HG03159 (cell line): ENCODE data around the gene POC1A.

Experiments
- ATAC-seq: cut with Tn5 transposase; IDR thresholded peaks from one replicate; pipeline ENCODE4 v1.9.1; 2021; ENCODE audit warnings: mild to moderate bottlenecking, moderate library complexity; ENCODE audit not compliant: unreplicated experiment

The POC1A gene

DNA sequence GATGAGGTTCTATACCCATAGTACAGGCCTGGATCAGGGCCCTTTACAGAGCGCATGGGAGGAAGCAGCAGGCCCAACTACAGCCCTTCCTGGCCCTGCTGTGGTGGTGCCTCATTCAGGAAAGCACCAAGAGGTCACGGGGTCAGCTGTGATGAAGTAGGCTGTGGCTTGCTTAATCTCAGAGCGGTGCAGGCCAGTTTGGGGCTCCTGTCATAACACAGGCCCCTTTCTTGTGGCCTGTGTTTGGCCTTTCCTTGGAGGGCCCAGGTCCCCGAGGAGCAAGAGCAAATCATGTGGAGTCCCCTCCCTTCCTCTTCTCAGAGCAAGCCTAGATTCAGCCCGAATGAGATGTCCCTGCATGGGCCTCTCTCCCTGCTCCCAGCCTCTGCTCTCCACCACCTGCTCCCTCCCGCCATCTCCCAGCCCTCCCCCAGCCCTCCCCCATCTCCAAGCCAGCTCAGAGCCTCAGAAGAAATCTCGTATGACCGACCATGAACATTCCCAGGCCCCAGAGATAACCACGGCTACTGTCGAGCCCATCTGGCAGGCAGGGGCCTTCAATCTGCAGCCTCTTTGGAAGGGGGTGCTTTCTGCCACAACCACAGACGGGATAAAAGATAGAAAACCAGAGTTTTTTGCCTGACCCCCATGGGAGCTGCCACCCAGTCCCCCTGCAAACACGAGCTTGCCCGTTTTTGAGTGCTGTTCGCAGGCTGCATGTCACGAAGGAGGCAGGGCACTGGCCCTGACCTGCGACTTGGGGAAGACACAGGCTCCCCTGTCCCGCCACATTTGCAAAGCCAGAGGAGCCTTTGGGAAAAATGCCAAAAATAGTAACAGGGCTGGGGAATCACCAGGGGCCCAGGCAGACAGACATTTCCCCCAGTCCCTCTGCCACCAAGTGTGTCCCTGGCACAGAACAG is 65.5 kb downstream of the POC1A start:
- no peak for ATAC-seq

DNA sequence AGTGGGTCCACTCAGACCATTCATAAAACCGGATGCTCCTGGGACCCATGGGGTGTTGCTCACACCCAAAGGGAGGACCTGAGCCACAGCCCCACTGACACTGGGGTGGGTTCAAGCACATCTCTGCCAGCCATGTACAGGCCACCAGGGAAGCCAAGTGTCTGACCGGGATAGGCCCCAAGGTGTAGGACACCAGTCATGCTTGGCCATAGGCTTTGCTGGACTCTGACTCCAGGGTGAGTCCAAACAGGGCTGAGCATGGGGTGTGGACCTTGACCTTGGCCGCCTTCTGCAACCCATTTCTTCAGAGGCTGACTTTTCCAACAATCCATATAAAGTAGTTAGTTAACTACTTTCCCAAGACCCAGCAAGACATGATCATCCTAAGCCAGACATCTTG is 66.5 kb downstream of the POC1A start:
- ATAC-seq: no peak

DNA sequence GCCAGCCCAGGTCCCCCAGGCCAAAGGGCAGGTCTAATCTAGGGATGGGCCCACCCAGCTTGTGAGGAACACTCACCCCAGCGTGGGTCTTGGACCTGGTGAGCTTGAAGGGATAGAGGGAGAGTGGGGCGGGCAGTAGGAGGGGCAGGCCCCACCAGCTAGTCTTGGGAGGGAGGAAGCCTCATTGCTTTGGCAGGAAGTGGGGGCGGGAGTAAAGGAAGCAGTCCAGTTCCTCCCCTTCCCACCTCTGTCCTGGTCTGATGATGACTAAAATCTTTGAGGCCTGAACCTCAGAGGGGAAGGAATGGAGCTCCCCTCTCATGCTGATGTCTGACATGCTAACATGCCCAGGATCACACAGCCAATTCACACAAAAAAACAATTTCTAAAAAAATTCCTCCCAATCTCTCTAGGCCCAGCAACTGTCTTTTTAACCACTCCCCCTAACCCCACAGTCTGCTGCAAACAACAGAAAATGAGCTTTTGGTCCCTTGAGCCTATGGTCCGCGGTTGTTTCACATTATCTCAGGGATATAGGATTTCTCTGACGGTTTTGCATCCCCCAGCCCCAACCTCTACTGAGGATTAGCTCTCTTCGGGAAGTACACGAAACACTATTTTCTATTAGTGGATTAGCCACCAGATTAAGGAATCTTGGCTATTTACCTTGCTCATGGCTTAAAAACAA is 67.1 kb downstream of the POC1A start:
- no peak for ATAC-seq

DNA sequence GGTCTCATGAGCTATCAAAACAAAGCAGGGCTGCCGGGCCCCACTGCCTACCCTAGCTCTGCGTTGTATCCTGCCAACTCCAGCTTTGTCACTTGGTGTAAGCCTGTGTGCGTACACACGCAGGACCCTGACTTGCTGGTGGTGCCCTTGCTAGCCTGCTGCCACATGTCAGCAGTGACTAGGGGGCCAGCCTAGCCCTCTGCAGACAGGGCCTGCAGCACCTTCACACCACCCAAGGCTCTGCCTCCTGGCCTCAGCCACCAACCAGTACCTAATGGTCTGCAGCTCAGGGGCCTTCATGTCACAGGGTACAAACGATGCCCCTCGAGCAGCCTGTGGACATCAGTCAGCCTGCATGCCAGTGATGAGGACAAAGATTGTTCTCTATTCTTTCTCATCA is 67.8 kb downstream of the POC1A start:
- ATAC-seq: no peak

DNA sequence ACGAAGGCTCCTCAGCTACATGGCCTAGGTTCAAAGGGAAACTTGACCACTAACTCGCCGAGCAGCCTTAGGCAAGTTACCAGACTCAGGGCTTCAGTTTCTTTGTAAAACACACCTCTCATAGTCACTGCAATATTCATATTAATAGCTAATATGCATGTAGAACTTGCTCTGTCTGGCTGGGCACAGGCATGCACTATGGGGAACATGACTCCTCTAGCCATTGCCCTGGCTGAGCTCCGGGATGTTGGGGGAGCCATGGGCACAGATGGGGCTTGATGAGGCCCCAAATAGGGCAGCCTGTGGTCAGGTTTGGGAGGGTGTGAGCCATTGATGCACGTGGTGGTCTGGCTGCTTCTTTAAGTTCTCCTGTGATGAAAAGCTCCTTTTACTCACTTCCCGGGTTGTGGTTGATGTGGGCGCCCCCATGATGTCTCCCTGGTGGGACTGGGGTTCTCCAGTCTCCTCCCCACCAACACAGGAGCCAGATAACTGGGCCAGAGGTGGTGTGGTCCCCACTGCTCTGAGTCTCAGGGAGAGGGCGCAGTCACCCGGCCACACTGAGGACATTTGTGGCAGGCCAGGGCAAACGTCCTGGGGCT is 68.4 kb downstream of the POC1A start:
- ATAC-seq: no peak

DNA sequence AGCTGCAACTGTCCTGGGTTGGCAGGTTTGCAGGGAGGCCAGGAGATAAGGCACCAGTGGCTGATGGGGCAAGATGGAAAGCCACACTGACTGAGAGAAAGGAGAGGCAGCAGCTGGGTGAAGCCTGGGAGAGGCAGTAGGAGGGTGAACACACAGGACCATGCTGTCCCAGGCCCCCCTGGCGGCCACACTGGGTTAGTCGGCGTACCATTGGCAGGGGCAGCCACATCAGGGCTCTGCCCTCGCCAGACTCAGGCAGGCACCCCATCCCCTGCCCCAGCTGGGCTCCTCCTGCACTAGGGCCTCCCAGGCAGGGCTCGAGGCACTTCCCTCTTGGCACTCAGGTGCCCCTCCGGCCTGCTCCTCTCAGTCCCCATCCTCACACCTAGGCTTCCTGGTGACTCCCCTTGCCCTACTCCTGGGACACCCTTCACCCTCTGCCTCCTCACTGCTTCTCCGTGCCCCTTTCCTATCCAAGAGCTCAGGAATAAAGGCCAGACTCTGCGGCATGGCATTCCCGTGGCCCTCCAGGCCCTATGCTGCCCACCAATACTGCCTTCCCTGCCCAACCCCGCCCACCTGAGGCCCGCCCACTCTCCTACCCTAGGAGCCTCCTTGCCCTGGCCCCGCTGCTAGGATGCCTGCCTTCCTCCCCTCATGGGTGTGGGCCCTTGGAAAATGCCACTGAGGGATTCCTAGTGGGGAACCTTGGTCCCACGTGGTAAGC is 69.1 kb downstream of the POC1A start:
- ATAC-seq: no peak

DNA sequence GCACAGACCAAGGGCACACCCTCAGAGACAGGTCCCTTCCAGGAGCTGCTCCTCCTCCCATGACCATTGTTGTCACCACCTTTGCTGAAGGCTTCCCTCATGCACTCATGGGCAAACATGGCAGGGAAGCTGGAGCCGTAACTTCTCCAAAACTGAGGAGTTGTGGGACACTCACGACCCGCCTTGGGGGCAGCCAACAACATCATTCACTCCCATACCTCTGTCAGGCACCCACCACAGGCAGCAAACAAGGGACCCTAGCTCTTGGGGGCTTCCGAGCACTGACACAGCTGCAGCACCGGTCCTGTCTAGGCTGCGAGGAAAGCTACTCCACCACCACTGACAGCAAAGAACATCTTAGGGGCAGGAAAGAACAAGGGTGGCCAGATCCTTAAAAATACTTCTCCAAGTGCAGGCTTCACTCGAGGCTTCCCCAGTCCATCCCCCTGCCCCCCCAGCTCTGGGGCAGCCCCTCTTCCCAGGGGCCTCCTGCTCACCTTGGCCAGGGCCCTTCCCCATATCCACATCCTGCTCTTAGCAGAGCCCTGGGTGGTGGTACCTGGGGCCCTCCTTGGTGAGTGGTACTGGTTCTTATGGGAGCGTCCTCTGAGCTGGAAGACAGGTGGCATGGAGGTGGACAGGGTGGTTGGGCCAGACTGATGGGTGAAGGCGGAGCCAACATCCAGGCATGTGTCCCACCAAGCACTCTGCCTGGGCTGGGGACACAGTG is 69.8 kb downstream of the POC1A start:
- ATAC-seq: no peak

DNA sequence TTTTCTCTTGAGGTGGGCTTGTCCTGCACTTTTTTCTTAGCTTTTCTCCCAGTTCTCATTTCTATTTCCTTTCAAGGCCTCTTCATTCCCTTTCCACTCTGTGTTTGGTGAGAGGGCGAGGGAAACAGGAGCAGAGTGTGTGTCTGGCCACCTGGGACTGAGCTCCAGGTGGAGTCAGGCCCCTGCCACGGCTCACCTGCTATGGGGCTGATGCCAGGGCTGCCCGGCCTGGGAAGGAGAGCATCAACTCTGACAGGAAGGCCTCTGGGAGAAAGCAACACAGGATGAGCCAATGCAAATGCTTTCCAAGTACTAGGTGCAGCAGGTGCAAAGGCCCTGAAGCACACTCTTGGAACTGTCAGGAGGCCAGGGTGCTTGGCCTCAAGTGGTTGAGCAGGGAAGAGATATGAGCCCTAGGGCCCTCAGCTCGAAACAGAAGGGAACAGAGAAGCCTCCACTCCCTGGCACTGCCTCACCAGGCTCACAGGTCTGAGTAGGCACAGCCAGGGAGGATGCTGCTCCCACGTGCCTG is 70.6 kb downstream of the POC1A start:
- ATAC-seq: no peak

DNA sequence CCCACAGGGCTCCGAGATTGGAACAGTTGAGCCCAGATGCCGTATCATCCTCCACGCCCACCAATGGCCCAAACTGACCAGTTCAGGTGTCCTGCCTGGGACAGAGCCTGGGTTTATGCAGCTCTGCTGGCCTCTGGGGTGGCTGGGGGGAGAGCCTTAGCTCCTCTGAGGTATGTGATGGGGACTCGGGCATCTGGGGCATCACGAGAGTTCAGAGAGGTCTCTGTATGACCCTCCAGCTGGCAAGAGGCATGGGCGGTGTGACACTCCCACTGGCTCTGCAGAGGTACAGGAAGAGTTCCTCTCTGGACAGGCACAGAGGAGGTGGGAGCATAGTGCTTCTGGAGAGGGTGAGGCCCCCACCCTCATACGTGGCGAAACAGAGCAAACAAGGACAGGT is 71.3 kb downstream of the POC1A start:
- ATAC-seq: no peak

DNA sequence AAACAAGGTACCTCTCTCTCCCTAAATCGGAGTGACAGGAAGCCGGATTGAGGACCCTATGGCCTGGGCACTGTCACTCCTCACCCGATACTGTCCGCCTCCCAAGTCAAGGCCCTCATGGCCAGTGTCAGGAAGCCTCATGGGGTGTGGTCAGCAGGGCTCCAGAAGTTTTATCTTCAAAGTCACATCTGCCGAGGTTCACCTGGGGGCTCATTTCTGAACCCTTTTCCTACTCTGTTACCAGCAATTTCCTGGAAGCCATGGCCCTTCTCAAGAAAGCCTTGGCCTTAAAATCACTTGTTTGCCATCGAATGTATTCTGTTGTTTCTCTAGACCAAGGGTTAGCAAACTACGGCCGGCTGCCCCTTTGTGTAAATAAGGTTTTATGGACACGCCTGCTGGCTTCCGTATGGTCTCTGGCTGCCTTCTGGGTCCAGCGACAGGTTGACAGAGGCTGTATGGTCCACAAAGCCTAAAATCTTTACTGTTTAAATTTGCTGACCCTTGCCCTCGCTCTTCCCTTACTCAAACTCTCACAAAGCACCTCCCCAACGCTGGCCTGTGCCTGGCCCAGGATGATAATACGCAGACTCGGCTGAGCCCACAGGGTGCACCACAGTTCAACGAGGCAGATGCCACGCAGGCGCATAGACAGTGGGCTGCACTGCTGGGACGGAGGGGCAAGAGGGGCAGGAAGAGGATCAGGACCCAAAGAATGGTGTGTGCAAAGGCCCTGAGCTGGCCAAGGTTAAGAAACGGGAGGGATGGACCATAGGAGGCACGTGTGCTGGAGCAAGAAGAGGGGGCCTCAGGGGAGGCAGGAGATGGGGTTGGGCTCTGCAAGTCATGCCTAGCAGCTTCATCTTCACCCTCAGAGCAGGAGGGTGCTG is 73.1 kb downstream of the POC1A start:
- no peak for ATAC-seq

DNA sequence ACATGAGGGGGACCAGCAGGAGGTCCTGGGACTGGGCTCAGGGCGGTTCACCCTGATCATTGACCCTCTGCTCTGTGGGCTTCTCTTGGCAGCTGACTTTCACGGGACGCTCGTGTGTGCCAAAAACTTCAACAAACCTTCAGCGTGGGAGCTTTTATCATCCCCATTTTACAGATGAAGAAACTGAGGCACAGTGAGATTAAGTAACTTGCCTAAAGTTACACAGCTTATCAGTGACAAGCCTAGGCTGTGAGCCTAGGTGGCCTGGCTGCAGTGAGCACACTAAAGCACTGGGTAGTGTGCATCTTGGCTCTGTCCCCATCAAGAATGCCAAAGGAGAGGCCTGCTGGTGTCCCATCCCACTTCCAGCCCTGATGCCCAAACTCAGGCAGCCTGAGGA is 74.3 kb downstream of the POC1A start:
- no peak for ATAC-seq

DNA sequence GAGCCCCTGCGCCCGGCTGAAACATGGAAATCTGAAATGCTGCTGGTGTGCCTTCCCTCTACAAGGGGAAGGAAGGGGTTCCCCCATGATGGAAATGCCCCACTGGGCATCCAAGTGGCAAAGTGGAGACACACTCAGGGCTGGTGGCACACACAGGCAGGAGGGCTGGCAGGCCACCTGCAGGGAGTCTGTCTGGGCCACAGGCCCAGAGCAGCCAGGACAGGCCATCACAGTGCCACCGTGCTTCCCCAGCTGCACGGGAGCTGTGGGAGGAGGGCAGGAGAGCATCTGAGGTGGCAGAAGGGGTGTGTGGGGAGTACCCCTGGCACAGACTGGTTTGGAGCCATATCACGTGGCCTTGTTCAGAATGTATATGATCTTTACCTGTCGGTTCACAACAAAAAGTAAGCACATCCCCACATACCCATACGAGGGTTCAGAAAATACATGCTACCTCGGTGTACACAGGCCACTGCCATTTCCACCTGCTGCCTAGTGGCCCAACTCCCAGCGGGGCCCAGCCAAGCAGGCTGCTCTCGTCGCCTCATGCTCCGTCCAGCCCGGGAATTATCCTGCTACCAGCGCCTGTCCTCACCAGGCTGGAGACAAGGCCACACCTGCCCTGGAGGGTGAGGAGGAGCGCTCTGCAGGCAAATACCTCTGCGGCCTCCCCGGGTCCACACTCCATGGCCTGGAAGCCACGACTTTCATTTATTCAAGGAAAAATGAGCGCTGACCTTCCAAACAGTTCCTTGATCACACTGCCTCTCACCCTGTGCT is 75.3 kb downstream of the POC1A start:
- no peak for ATAC-seq

DNA sequence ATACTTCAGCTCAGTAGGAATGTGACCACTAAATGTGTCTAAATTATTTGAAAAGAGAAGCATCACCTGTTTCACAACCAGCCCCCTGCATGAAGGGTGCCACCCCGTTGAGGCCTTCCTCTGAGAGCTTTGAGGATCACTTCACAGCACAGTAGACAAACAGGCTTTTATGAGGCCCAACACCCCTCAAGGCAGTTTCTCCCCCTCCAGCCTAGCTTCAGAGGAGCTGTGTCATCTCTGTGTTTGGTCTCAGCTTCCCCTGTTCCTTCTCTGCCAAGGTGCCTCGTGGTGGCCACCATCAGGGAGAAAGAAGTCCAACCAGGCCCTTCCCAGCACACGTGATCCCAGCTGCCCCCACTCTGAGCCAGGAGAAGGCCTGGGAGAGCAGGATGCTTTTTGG is 76.3 kb downstream of the POC1A start:
- no peak for ATAC-seq

DNA sequence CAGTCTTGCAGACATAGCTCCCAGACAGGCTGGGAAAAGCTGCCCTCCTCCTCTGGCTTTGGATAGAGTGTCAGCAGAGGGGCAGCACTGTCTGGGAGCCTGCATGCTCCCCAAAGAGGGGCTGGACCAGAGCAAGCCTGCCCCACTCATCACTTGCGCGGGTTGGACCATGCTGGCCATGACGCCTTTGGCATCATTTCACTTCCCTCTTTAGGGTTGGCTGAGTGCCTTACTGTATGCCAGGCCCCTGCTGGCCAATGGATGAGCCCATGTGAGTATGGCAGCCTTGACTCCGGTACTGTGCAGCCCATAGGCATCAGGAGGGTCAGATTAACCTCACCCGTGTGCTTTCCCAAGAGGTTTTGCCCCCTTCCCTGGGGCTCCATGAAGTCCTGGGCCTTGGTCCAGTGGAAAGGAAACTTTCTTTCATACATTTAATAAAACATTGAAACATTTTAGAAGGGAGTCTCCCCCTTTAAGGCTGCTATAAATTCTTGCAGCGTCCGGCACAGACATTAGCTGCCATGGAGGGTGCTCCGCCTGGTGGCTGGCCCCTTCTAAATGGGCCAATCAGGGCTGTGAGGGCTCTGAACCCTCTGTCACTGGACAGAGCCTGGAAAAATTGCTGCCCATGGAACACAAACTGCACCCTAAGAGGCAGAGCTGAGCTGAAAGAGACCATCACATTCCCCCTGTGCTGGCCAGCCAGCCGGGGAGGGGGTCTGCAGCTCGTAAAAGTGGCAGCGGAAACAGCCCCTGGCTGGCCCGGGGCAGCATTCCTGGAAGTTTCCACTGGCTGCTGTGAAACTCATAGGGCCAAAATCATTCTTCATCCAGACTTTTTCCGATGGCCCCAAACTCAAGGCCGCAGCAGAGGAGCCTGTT is 77.1 kb downstream of the POC1A start:
- ATAC-seq: no peak

DNA sequence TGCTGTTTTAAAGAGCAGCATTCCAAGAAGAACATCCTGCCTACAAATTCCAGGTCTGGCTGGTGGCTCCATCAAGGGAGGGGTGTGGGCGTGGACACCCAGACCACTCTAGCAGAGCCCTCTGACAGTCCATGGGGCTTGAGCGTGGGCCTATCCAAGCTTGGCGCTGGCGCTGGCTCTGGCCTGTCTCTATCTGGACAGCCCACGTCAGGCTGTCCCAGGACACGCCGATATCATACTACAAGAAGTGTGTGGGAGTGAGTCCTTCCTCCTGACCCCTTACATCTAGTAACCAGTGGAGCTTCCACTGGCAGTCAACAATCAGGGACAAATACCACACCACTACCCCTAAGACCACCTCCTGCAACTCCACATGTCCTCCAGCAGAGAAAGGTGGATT is 80.7 kb downstream of the POC1A start:
- ATAC-seq: no peak

DNA sequence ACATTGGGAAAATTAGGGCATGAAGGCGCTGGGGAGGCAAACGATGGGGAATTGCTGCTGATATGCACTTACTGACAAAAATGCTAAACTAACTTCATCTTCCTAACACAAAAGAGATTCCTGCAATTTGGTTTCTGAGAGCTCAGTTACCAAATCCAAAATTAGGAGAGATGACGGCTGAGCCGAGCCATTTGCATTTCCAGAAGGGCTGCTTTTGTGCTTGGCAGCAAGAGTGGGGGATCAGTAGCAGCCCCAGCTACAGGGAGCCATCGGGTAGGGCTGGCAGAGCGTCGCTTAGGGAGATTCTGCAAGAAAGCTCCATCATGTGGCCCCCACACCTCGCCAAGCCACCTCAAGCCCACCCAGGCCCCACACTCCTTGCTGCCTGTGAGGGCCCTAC is 81.8 kb downstream of the POC1A start:
- no peak for ATAC-seq

DNA sequence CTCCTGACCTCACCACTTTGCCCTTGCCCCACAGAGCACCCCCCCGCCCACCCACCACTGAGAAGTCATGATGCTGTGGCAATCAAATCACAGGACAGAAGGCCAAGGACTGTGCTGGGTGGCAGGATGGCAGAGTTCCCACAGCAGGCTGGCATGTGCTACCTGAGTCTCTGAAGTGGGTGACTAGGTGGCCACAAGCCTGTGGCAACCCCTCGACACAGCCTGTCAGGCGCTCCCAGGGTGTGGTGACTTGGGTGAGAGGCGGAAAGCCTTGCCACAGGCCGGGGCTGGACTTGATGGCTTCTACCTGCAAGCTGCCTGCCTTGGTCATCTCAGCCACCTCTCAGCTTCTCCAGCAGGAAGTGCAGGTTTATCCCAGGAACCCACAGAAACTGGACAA is 82.2 kb downstream of the POC1A start:
- ATAC-seq: no peak
